ENCODE measurements around the gene DYNC1LI1. TPM values are rescaled to one million over a fixed set of nuclear protein-coding genes. Genes with fewer than 3 reads are reported as not detected.

Gene DYNC1LI1
- total RNA-seq, 1 experiment from 2014 or later, result 42.8 TPM

GRCh38 chr3:32570421-32571191 lies at the start of gene DYNC1LI1 (continued):
- TF ChIP-seq SMAD4 (CRISPR knock-in tag; IDR thresholded peaks at IDR 0.05), result no peak
- TF ChIP-seq MAX (CRISPR knock-in tag; IDR thresholded peaks at IDR 0.05), result peak; percentile 48; the same call in 1 of the 2 replicates
- TF ChIP-seq EMX1 (CRISPR knock-in tag; IDR thresholded peaks at IDR 0.05), result 0 out of 2 replicates have a peak, but pooled peaks have one; percentile 42
- TF ChIP-seq PRRX2 (CRISPR knock-in tag; IDR thresholded peaks at IDR 0.05), result no peak; the same call in 1 of the 2 replicates
- TF ChIP-seq CDX4 (CRISPR knock-in tag; IDR thresholded peaks at IDR 0.05; ENCODE audit: borderline replicate concordance), result no peak
- TF ChIP-seq SMAD3 (CRISPR knock-in tag; IDR thresholded peaks at IDR 0.05; ENCODE audit: borderline replicate concordance), result no peak
- peak; percentile 72; the same call in 1 of the 2 replicates for TF ChIP-seq FOXP1 (CRISPR knock-in tag; IDR thresholded peaks at IDR 0.05; ENCODE audit: borderline replicate concordance)
- TF ChIP-seq ZNF416 (CRISPR knock-in tag; IDR thresholded peaks at IDR 0.05), result peak; percentile 55; the same call in 1 of the 2 replicates
- TF ChIP-seq GTF2I (CRISPR knock-in tag; conservative IDR thresholded peaks at IDR 0.05), result no peak
- no peak; the same call in 1 of the 2 replicates for TF ChIP-seq ZNF317 (CRISPR knock-in tag; IDR thresholded peaks at IDR 0.05; ENCODE audit: borderline replicate concordance, low read depth)
- no peak for TF ChIP-seq PREB (CRISPR knock-in tag; IDR thresholded peaks at IDR 0.05; ENCODE audit: borderline replicate concordance)
- TF ChIP-seq JUN (CRISPR knock-in tag; IDR thresholded peaks at IDR 0.05), result no peak; the same call in 1 of the 2 replicates
- peak; percentile 10; the same call in 1 of the 2 replicates for TF ChIP-seq ERG (CRISPR knock-in tag; IDR thresholded peaks at IDR 0.05)
- TF ChIP-seq KAT7 (CRISPR knock-in tag; IDR thresholded peaks at IDR 0.05; ENCODE audit: borderline replicate concordance), result peak; percentile 80; the same call in 1 of the 2 replicates
- TF ChIP-seq ZNF396 (CRISPR knock-in tag; IDR thresholded peaks at IDR 0.05; ENCODE audit: borderline replicate concordance), result no peak
- TF ChIP-seq ZBTB43 (CRISPR knock-in tag; IDR thresholded peaks at IDR 0.05), result 0 out of 2 replicates have a peak, but pooled peaks have one; percentile 23
- no peak for TF ChIP-seq ATF3 (CRISPR knock-in tag; conservative IDR thresholded peaks at IDR 0.05)
- TF ChIP-seq JAZF1 (CRISPR knock-in tag; IDR thresholded peaks at IDR 0.05), result no peak
- TF ChIP-seq OVOL2 (CRISPR knock-in tag; IDR thresholded peaks at IDR 0.05; ENCODE audit: borderline replicate concordance), result no peak
- TF ChIP-seq GABPB1 (CRISPR knock-in tag; IDR thresholded peaks at IDR 0.05), result no peak
- no peak for TF ChIP-seq NR1H2 (CRISPR knock-in tag; IDR thresholded peaks at IDR 0.05)
- TF ChIP-seq ZNF281 (CRISPR knock-in tag; IDR thresholded peaks at IDR 0.05), result no peak
- no peak for TF ChIP-seq CREB1 (CRISPR knock-in tag; IDR thresholded peaks at IDR 0.05)
- TF ChIP-seq ZBTB21 (CRISPR knock-in tag; IDR thresholded peaks at IDR 0.05; ENCODE audit: borderline replicate concordance), result no peak
- no peak for TF ChIP-seq CTCF (IDR thresholded peaks at IDR 0.05)
- TF ChIP-seq ELF4 (CRISPR knock-in tag; IDR thresholded peaks at IDR 0.05; ENCODE audit: low read depth), result no peak; the same call in 1 of the 2 replicates
- peak; percentile 17; the same call in 1 of the 2 replicates for TF ChIP-seq TEAD1 (CRISPR knock-in tag; IDR thresholded peaks at IDR 0.05)
- TF ChIP-seq NR3C1 (CRISPR knock-in tag; conservative IDR thresholded peaks at IDR 0.05; ENCODE audit: low read depth), result no peak

Data from WTC11 (cell line).